Panc1 (cell line): ENCODE results near the gene MYO6. TPM values are rescaled to one million over a fixed set of nuclear protein-coding genes. Genes with fewer than 3 reads are reported as not detected.

Experiments used
- ATAC-seq: fragments of 200-7000 bp; cut with Tn5 transposase; 2 replicates; pipeline ENCODE4 v1.9.1; 2020; ENCODE audit warnings: mild to moderate bottlenecking, moderate library complexity
- BruUV-seq: library from RNA; stranded (reverse); fragments of 400-500 nt; replicated peaks from 2 replicates; lab custom pipeline; 2021; lab: Mats Ljungman, UMichigan
- CTCF ChIA-PET: fragments of 300-600 bp; sonication (Branson Sonifier 250); formaldehyde crosslinking; loops from one replicate; lab custom pipeline; 2022; ENCODE audit warnings: antibody characterized with exemption; lab: Charles Lee
- POLR2A ChIA-PET: fragments of 300-600 bp; sonication (Branson Sonifier 250); formaldehyde crosslinking; loops from one replicate; lab custom pipeline; 2022; ENCODE audit warnings: antibody characterized with exemption; lab: Charles Lee
- DNase-seq: peaks from one replicate; pipeline ENCODE4 v3.0.0-alpha.2; 2010; ENCODE audit warnings: low read depth, low spot score
- H3K27ac ChIP-seq: 2 replicates; pipeline ENCODE4 v1.5.1; 2011; ENCODE audit warnings: mild to moderate bottlenecking, low read length, inconsistent platforms
- H3K27me3 ChIP-seq: fragments of 200-500 bp; sonication (Bioruptor generic); 2 replicates; pipeline ENCODE4 v1.6.0; 2014; ENCODE audit warnings: low read length, inconsistent platforms; ENCODE audit not compliant: control insufficient read depth, insufficient read depth
- H3K36me3 ChIP-seq: fragments of 200-500 bp; sonication (Bioruptor generic); 2 replicates; pipeline ENCODE4 v1.5.1; 2014; ENCODE audit warnings: inconsistent platforms, mild to moderate bottlenecking, low read length, moderate library complexity; ENCODE audit not compliant: control insufficient read depth, insufficient read depth
- H3K4me1 ChIP-seq: 2 replicates; pipeline ENCODE4 v1.5.1; 2011; ENCODE audit warnings: inconsistent platforms, mild to moderate bottlenecking, low read length, moderate library complexity; ENCODE audit not compliant: control insufficient read depth, insufficient read depth
- H3K4me3 ChIP-seq, 2 experiments: 2 replicates each; pipeline ENCODE4 v1.5.1; 2011 to 2012; ENCODE audit warnings: low read depth in 2 of 2, low read length in 2 of 2, mild to moderate bottlenecking in 2 of 2, inconsistent platforms in 1 of 2, moderate library complexity in 1 of 2
- H3K9me3 ChIP-seq: fragments of 200-500 bp; sonication (Bioruptor generic); 2 replicates; pipeline ENCODE4 v1.5.1; 2014; ENCODE audit warnings: low read depth, mild to moderate bottlenecking, inconsistent platforms, low read length, moderate library complexity; ENCODE audit not compliant: control insufficient read depth, insufficient read depth
- CTCF ChIP-seq: fragments of 450-650 bp; IDR thresholded peaks from 2 replicates; pipeline ENCODE4 v1.5.1; 2017; ENCODE audit warnings: mild to moderate bottlenecking
- POLR2AphosphoS5 ChIP-seq: IDR thresholded peaks from 2 replicates; pipeline ENCODE4 v1.6.1; 2012; ENCODE audit warnings: mild to moderate bottlenecking, low read depth, low read length, moderate library complexity
- SIN3A ChIP-seq: IDR thresholded peaks from 2 replicates; pipeline ENCODE4 v1.6.1; 2012; ENCODE audit warnings: low read depth, mild to moderate bottlenecking, low read length, moderate library complexity, borderline replicate concordance; ENCODE audit not compliant: insufficient read depth
- TCF7L2 ChIP-seq: IDR thresholded peaks from 2 replicates; pipeline ENCODE4 v1.6.1; 2011; ENCODE audit warnings: mild to moderate bottlenecking, low read depth, low read length, inconsistent platforms
- in situ Hi-C: cut with HindIII; loops from 2 replicates; pipeline ENCODE4 v1.10.0; 2016; ENCODE audit warnings: low sequenced_read_pairs, low pct_unique_long_range_greater_than_20kb
- intact Hi-C: fragments of 100-400 bp; cut with micrococcal nuclease; formaldehyde crosslinking; loops from one replicate; pipeline ENCODE4 v1.10.0; 2022; ENCODE audit not compliant: unreplicated experiment
- total RNA-seq: library from RNA; stranded (reverse); gene quantifications from one replicate; pipeline ENCODE4 v1.2.1, GENCODE V29; 2021; ENCODE audit not compliant: unreplicated experiment
- TF ChIP-seq, protein P1 (sequence below), 2 experiments: IDR thresholded peaks; 2 replicates each; pipeline ENCODE4 v1.6.1; 2011 to 2012; ENCODE audit warnings: low read depth in 2 of 2, control low read depth in 1 of 2, low read length in 1 of 2, mild to moderate bottlenecking in 1 of 2, moderate library complexity in 1 of 2; ENCODE audit not compliant: insufficient read depth in 1 of 2

MYO6 gene
- total RNA-seq, 1 experiment from 2014 or later = 52.3 TPM

GRCh38 chr6:75937846-75938245 lies 188.8 kb downstream of the MYO6 start:
- no peak for DNase-seq
- no peak overlapping the region for H3K27ac ChIP-seq
- POLR2A ChIA-PET = no interaction called here
- in situ Hi-C loops = no loop called here
- no peak overlapping the region for H3K4me3 ChIP-seq
- no peaks in the 10 kb centered on the region for H3K27me3 ChIP-seq
- H3K4me1 ChIP-seq = no peaks in the 10 kb centered on the region; the same call in 1 of the 2 replicates
- H3K36me3 ChIP-seq = no peaks in the 10 kb centered on the region
- intact Hi-C loops = no loop called here
- H3K9me3 ChIP-seq = no peaks in the 10 kb centered on the region
- ATAC-seq = no peak
- no peak for TF ChIP-seq SIN3A
- no peak for TF ChIP-seq TCF7L2
- no peak for TF ChIP-seq POLR2AphosphoS5
- TF ChIP-seq, protein P1, sequence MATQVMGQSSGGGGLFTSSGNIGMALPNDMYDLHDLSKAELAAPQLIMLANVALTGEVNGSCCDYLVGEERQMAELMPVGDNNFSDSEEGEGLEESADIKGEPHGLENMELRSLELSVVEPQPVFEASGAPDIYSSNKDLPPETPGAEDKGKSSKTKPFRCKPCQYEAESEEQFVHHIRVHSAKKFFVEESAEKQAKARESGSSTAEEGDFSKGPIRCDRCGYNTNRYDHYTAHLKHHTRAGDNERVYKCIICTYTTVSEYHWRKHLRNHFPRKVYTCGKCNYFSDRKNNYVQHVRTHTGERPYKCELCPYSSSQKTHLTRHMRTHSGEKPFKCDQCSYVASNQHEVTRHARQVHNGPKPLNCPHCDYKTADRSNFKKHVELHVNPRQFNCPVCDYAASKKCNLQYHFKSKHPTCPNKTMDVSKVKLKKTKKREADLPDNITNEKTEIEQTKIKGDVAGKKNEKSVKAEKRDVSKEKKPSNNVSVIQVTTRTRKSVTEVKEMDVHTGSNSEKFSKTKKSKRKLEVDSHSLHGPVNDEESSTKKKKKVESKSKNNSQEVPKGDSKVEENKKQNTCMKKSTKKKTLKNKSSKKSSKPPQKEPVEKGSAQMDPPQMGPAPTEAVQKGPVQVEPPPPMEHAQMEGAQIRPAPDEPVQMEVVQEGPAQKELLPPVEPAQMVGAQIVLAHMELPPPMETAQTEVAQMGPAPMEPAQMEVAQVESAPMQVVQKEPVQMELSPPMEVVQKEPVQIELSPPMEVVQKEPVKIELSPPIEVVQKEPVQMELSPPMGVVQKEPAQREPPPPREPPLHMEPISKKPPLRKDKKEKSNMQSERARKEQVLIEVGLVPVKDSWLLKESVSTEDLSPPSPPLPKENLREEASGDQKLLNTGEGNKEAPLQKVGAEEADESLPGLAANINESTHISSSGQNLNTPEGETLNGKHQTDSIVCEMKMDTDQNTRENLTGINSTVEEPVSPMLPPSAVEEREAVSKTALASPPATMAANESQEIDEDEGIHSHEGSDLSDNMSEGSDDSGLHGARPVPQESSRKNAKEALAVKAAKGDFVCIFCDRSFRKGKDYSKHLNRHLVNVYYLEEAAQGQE (IDR thresholded peaks at IDR 0.05; ENCODE audit: insufficient read depth in 1 of 2, low read depth in 2 of 2, low read length in 1 of 2) = no peak
- TF ChIP-seq CTCF = no peak
- BruUV-seq = no TSS peak
- CTCF ChIA-PET = no interaction called here

DNA sequence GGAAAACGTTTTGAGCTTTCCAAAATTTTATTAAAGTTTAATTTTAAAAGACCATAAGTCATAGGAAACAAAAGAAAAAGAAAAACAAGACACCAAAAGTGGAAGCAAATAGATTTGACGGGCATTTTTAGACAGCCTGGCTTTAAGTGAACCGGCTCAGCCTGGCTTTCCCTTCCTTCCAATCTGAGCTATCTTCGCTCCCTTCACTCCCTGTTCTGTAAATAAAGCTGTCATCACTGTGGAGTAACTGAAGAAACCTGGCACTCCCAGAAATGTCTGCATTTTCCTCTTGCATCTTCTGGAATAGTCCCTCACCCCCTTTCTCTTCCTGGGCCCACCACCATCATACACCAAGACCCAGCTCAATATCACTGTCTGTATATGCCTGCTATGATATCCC lies 191.5 kb downstream of the MYO6 start:
- Histone ChIP-seq H3K4me3 (no peak overlapping the region), H3K27me3 (no peaks in the 10 kb centered on the region), H3K27ac (no peak overlapping the region), H3K36me3 (no peaks in the 10 kb centered on the region), H3K9me3 (no peaks in the 10 kb centered on the region), H3K4me1 (no peaks in the 10 kb centered on the region)
- DNase-seq (no peak), ATAC-seq (no peak)
- BruUV-seq = no TSS peak
- ChIA-PET CTCF (no interaction called here), POLR2A (no interaction called here)
- intact Hi-C loops = no loop called here
- in situ Hi-C loops = no loop called here
- TF ChIP-seq, protein P1 (IDR thresholded peaks at IDR 0.05; ENCODE audit: insufficient read depth in 1 of 2, low read depth in 2 of 2, low read length in 1 of 2) = no peak
